Middle frontal gyrus (tissue), 1 donor: ENCODE data around the gene CYP1B1.
"Not testable (repeated sequence)": the region's sequence is repeated elsewhere in the genome, so short reads cannot be mapped to it uniquely, and the experiment has no call there.

Experiments used
- DNase-seq: peaks from one replicate; pipeline ENCODE4 v3.0.0-alpha.2; 2015; ENCODE audit warnings: low spot score; ENCODE audit errors: extremely low spot score

The CYP1B1 gene

GRCh38 chr2:38075507-38076151 lies at the start of gene CYP1B1:
Gene CYP1B1, minus strand, starts transcription at chr2:38076151. Its CDS starts 763 bp downstream, at chr2:38075388.
- DNase-seq, result no peak

- DNase-seq, result no peak
Measured at GRCh38 chr2:38125007-38125406, 49.1 kb upstream of the CYP1B1 start.

DNA sequence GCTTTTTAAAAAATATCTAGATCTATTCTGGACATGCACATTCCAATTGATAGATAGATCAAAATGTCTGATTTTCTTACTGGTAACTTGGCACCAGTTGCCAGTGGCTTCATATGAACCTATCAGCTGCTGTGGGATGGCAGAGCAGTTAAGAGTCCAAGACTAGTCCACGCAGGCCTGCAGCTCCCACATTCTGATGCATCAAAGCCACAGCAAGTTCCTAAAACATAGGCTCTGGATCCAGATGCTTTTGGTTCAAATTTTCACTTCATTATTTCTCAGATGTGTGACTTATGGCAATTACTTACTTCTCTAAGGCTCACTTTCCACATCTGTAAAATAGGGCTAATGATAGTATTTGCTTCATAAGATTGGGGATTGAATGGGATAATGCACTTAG lies 48.0 kb upstream of the CYP1B1 start:
- DNase-seq, result no peak

DNA sequence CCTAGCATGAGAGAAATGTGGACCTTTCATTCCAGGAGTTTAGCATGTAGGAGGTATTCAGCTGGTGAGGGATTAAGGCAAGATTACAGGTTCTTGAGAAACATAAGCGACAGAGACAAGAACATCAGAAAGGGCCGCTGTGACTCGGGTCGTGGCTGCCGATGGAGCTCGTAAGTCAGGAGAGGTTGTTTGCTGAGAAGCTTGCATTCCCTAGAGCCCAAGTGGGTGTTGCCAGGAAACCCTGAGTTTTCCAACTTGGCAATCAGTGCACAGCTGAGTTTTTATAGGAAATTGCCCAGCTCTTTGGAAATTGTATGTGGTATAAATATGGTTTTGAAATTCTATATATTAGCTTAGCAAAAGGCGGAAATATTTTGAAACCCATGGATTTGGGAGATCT lies 46.4 kb upstream of the CYP1B1 start:
- DNase-seq, result no peak

DNA sequence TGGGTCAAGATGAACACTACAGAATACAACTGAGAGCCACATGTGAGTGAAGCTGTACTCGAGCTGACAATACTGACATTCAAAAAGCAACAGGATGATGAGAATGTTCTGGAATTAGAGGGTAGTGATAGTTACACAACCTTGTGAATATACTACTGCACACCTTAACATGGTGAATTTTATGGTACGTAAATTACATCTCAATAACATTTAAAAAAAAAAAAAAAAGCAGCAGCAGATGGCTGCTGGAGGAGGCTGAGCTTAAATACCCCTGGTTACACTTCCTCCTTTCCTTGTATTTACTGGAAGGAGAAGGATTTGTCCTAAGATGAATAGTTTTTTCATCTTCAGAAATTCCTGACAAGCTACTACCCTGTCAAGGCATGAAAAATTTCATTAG lies 45.5 kb upstream of the CYP1B1 start:
- DNase-seq, result no peak

GRCh38 chr2:38120829-38121228 lies 44.9 kb upstream of the CYP1B1 start:
- no peak for DNase-seq

DNA sequence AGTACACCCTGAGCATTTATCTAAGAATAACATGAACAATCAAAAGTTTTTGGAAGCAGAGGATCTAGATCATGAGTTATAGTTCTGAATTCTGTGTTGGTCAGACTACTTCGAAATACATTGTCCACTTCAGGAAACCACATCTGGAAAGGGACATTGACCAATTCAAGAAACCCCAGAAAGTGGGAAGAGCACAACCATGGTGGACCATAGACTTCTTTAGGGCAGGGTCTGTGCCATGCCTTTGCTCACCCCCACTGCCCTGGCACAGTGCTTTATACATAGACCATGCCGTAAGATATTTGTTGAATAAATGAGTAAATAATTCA lies 44.3 kb upstream of the CYP1B1 start:
- DNase-seq, result no peak

GRCh38 chr2:38116762-38117161 lies 40.8 kb upstream of the CYP1B1 start:
- no peak for DNase-seq

GRCh38 chr2:38115216-38116032 lies 39.5 kb upstream of the CYP1B1 start:
- DNase-seq, result no peak

DNA sequence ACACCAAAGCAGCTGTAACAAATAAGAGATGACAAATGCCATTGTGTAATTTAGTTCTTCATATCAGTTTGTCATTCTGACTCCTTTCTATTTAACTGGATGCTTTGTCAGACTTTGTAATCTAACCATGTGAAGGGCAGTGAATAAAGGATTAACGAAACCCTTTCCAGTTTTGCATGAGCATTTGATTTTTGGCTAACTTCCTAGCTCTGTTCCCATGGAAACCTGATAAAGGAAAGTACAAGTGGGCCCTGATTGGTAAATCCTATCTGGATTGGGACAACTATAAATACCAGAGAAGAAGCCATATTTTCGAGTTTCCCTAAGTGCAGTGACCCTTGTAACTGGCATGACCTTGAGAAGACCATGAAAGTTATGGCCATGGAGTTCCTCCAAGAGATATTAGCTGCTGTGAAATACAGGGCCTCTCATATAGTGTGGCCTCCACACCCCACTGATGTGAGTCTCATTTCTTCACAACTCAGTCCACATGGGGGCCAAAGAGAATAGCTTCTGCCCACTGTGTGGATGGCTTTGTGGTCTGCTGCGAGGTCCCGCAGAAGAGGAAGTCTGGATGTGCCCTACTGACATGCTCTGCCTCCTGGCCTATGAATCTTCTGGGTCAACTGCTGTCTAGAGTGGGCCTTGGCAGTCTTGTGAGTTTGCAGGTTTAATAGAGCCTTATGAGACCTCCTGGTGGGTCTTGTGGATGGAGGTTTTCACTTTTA lies 38.2 kb upstream of the CYP1B1 start:
- peak; percentile 43 for DNase-seq

DNA sequence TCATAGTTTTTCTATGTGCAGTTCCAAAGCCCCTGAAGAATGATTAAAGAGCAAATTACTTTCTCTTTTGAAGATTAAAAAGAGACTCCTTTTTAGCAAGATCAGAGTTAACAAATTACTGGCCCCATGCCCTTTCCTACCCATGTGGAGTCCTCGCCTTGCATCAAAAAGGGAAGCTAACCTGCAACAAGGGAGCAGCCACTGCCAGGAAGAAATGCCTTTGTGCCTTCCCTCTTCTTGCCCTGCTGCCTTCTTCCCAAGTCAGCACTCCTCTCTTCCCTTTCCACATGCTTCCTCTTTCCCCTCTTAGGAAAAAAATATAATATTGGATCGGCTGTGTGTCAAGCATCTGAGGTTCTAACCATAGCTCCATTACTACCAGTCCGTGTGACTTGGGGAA lies 37.1 kb upstream of the CYP1B1 start:
- no peak for DNase-seq

DNA sequence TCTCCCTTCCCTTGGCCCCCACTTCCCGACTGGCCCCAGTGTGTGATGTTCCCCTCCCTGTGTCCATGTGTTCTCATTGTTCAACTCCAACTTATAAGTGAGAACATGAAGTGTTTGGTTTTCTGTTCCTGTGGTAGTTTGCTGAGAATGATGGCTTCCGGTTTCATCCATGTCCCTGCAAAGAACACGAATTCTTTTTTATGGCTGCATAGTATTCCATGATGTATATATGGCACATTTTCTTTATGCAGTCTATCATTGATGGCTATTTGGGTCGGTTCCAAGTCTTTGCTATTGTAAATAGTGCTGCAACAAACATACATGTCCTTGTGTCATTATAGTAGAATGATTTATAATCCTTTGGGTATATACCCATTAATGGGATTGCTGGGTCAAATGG lies 35.4 kb upstream of the CYP1B1 start:
- not testable (repeated sequence) for DNase-seq

GRCh38 chr2:38109732-38110181 lies 33.8 kb upstream of the CYP1B1 start:
- DNase-seq, result no peak

GRCh38 chr2:38108907-38109731 lies 33.2 kb upstream of the CYP1B1 start:
- DNase-seq, result no peak

- no peak for DNase-seq
Measured at GRCh38 chr2:38107738-38108410, 31.9 kb upstream of the CYP1B1 start.

DNA sequence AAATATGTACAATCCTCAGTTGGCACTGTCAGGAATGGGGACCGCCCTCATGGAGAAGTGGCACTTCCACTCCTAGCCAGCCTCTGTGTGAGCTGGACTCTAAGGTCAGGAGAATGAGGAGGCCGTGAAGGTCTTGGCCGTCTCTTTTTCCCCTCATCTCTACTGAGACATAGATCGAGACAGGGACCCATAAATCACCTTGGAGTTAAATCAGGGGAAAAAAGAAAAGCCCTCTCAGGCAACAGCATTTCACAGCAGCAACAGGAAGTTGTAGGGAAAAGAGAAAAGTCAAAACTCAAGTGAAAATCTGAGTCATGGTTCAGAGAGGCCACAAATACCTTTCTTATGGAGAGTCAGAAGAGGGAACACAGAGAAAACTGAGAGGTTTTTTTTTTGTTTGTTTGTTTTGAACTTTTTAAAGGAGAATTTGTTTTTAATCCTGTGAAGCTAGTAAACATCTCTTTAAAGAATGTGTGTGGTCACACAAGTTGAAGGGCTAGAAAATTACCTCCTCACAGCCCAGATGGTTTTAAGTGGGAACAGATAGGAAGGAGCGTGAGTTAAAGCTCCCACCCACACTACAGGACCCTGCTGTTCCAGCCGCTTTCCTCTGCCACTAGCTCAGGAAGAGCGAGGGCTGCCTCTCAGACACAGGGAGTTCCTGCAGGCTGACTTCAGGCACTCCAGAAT lies 30.6 kb upstream of the CYP1B1 start:
- no peak for DNase-seq

DNA sequence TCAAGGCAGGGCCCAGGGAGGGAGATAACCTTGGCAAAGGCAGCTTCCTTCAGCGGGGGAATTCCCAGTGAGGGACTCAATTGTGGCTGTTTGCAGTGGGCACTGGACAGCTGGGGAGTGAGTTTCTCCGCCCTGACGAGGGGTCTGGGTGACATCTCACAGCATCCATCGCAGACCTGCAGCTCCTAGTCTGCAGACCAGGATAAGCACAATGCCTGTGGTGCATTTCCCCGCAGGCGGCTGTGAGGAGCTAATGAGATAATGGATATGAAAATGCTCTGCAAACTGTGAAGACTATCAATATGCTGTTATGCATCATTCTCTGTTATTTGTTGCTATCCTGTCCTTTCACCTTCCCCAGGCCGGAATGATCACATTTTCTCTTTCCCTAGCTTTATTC lies 30.0 kb upstream of the CYP1B1 start:
- no peak for DNase-seq

- DNase-seq, result no peak
Measured at GRCh38 chr2:38104598-38104997, 28.6 kb upstream of the CYP1B1 start.

DNA sequence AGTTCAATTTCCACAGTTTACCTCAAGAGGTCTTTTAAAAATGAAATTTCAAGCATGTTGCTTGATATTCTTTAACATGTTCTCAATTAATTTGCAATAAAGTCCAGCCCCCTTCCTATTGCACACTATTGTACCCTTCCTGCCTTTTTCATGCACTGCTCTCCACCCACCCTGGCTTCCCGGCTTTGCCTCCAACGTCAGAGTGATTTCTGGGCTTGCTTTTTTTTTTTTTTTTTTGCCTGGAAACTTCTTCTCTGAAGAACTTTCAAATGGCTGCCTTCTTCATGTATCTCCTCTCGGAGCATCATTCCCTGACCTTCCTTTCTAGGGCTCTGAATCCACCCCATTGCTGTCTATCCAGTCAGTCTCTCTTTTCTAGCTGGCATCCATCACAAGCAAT lies 24.4 kb upstream of the CYP1B1 start:
- no peak for DNase-seq
